Activated T-helper 1 cell treated with anti-CD3 and anti-CD28 coated beads, Interleukin-12 subunit alpha, Interleukin-12 subunit beta, Interleukin-2, Interleukin-4 antibody, amounts not matched to agents 30 ng/mL and 10 ng/mL and 1 ng/mL, durations not matched to agents 14 hours and 24 hours and 36 hours (primary cell): ENCODE measurements around the gene VSTM4. TPM values are rescaled to one million over a fixed set of nuclear protein-coding genes. Genes with fewer than 3 reads are reported as not detected.

ENCODE experiments used
- total RNA-seq: library from RNA; stranded (reverse); gene quantifications from 2 replicates; pipeline ENCODE4 v1.2.3, GENCODE V29; 2022

VSTM4 gene
- total RNA-seq, 1 donor from 2014 or later, result 0.23 TPM

Other genes with a start within 250 kb of the VSTM4 start
- not detected in 2 replicates for gene LRRC18, start 175.7 kb downstream of the VSTM4 start, total RNA-seq
- not detected in 2 replicates for gene FAM170B, start 18.5 kb upstream of the VSTM4 start, total RNA-seq
- 16.2 and 16.7 TPM in 2 replicates for gene TMEM273, start 72.9 kb upstream of the VSTM4 start, total RNA-seq
- not detected in 2 replicates for gene C10orf71, start 183.6 kb upstream of the VSTM4 start, total RNA-seq